ENCODE measurements around the gene ARHGAP10. TPM values are rescaled to one million over a fixed set of nuclear protein-coding genes. Genes with fewer than 3 reads are reported as not detected.
A peak's percentile ranks its signal among the peaks of the same experiment; 100 is the strongest.
"Not testable (repeated sequence)": the region's sequence is repeated elsewhere in the genome, so short reads cannot be mapped to it uniquely, and the experiment has no call there.

ARHGAP10 gene
- total RNA-seq, 3 donors from 2014 or later, result 4.3 to 5.9 (median 5.3) TPM

DNA sequence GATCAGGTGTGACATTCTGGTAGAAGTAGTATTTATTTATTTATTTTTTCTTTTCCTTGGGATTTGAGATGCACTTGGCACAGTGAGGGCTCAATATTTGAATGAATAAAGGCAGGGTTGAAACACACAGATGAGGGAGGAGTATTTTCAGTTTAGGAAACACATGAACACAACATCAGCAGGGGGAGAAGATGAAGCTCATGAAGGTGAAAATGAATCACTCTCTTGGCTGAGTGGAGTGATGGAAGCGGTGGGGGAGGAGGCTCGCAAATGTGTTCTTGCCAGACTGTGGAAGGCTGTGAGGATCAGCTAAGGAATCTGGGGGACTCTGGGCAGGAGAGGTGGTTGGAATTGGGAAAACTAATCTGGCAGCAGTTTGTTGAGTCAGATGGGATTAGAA is 55.3 kb downstream of the ARHGAP10 start:
- Mint-ChIP-seq H3K9me3 (no peaks in the 10 kb centered on the region), H3K36me3 (ENCODE audit: insufficient read depth) (no peaks in the 10 kb centered on the region), H3K4me1 (ENCODE audit: low read depth) (peaks cover 17% of the 10 kb centered on the region), H3K4me3 (no peak overlapping the region), H3K27me3 (ENCODE audit: low read depth) (no peaks in the 10 kb centered on the region)
- ATAC-seq, result no peak
- no peak for DNase-seq

DNA sequence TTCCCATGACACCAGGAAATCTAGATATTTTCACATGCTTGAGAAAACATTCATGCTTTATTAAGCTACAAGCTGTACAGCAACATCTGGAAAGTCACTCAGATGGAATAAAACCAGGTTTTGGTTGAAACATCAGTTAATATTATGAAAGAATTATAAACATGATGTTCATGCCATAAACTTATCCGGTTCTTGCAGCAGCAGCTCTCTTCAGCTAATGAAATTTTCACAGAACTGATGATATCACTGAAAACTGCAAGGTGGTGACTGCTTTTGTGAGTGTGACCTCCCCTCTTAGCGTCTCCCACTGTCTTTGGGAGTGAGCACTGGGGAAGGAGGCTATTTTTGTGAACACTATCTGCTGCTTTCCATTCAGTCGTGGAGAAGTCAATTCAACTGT is 56.9 kb downstream of the ARHGAP10 start:
- ATAC-seq (no peak), DNase-seq (no peak)
- H3K36me3 Mint-ChIP-seq (ENCODE audit: insufficient read depth), result no peaks in the 10 kb centered on the region
- no peak overlapping the region for H3K4me3 Mint-ChIP-seq
- no peaks in the 10 kb centered on the region for H3K9me3 Mint-ChIP-seq
- peaks cover 31% of the 10 kb centered on the region for H3K4me1 Mint-ChIP-seq (ENCODE audit: low read depth)
- no peaks in the 10 kb centered on the region for H3K27me3 Mint-ChIP-seq (ENCODE audit: low read depth)

DNA sequence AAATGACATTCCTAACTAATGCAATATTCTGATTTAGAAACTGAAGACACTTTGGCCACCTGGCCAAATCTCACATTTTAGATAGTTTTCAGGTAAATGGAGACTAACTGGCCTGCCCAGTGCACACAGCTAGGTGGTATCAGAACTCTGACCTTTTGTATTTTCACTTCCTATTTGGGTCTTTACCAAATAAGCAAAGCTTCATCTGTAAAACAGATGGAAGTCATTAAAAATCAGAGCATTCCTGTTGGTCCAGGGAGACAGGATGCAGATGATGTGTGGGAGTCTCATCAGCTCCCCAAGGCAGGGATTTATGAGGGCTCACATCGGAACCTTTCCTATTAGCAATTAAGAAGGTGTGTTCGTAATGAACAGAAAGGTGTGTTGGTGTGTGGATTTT is 57.7 kb downstream of the ARHGAP10 start:
- H3K9me3 Mint-ChIP-seq, result no peaks in the 10 kb centered on the region
- H3K36me3 Mint-ChIP-seq (ENCODE audit: insufficient read depth), result no peaks in the 10 kb centered on the region
- ATAC-seq, result no peak
- H3K27me3 Mint-ChIP-seq (ENCODE audit: low read depth), result no peaks in the 10 kb centered on the region
- H3K4me1 Mint-ChIP-seq (ENCODE audit: low read depth), result peaks cover 39% of the 10 kb centered on the region
- H3K4me3 Mint-ChIP-seq, result no peak overlapping the region
- DNase-seq, result no peak

DNA sequence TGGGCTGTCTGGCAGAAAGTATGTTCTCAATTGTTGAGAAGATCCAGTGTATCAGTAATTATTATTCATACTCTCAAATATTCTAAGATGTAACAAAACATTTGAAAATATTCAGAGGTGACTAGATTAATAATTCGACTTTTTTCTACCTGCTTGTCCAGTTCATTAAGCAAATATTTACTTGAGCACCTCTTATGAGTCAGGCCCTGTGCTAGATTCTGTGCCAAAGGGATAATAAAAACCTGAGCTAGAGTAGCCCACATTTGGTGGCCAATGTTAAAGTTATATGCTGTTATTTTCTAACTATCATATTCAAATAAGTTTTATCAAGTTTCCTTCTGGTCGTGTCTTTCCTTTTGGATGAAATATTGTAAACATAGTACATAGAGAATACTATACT is 58.5 kb downstream of the ARHGAP10 start:
- no peak for ATAC-seq
- H3K36me3 Mint-ChIP-seq (ENCODE audit: insufficient read depth), result no peaks in the 10 kb centered on the region
- peaks cover 43% of the 10 kb centered on the region for H3K4me1 Mint-ChIP-seq (ENCODE audit: low read depth)
- no peak for DNase-seq
- no peaks in the 10 kb centered on the region for H3K27me3 Mint-ChIP-seq (ENCODE audit: low read depth)
- no peak overlapping the region for H3K4me3 Mint-ChIP-seq
- H3K9me3 Mint-ChIP-seq, result no peaks in the 10 kb centered on the region

DNA sequence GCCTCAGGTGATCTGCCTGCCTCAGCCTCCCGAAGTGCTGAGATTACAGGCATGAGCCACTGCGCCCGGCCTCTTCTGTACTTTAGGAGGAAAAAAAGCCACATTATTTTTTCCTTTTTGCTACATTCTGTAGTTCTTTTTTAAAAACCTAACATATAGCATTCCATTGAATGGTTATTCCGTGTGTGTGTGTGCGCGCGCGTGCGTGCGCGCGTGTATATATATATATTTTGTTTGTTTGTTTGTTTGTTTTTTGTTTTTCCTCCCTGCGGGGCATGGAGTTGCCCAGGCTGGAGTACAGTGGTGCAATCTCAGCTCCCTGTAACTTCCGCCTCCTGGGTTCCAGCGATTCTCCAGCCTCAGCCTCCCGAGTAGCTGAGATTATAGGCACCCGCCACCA is 59.5 kb downstream of the ARHGAP10 start:
- DNase-seq, result no peak
- no peaks in the 10 kb centered on the region for H3K36me3 Mint-ChIP-seq (ENCODE audit: insufficient read depth)

DNA sequence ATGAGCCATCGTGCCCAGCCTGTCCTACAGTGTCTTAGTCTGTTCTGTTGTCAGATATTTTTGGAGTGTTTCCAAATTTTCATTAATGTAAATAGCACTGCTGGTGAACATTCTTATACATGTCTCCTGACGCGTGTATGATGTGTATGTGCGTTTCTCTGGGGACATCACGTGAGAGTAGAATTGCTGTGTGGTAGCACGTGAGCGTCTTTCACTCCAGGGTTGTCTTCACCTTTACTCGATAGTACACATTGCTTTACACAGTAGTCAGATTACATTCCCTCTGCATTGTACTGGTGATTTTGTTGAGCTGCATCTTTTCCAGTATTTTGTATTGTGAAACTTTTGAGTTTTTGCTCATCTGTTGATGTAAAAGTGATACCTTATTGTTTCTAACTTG is 60.0 kb downstream of the ARHGAP10 start:
- Mint-ChIP-seq H3K27me3 (ENCODE audit: low read depth) (no peaks in the 10 kb centered on the region), H3K9me3 (no peaks in the 10 kb centered on the region), H3K4me1 (ENCODE audit: low read depth) (peaks cover 37% of the 10 kb centered on the region), H3K4me3 (peak overlapping the region; percentile 76), H3K36me3 (ENCODE audit: insufficient read depth) (no peaks in the 10 kb centered on the region)
- ATAC-seq (no peak), DNase-seq (no peak)

More for the DNA sequence above, 59.5 kb downstream of the ARHGAP10 start:
- no peak for ATAC-seq
- peaks cover 37% of the 10 kb centered on the region for H3K4me1 Mint-ChIP-seq (ENCODE audit: low read depth)
- no peaks in the 10 kb centered on the region for H3K9me3 Mint-ChIP-seq
- no peaks in the 10 kb centered on the region for H3K27me3 Mint-ChIP-seq (ENCODE audit: low read depth)
- H3K4me3 Mint-ChIP-seq, result no peak overlapping the region

DNA sequence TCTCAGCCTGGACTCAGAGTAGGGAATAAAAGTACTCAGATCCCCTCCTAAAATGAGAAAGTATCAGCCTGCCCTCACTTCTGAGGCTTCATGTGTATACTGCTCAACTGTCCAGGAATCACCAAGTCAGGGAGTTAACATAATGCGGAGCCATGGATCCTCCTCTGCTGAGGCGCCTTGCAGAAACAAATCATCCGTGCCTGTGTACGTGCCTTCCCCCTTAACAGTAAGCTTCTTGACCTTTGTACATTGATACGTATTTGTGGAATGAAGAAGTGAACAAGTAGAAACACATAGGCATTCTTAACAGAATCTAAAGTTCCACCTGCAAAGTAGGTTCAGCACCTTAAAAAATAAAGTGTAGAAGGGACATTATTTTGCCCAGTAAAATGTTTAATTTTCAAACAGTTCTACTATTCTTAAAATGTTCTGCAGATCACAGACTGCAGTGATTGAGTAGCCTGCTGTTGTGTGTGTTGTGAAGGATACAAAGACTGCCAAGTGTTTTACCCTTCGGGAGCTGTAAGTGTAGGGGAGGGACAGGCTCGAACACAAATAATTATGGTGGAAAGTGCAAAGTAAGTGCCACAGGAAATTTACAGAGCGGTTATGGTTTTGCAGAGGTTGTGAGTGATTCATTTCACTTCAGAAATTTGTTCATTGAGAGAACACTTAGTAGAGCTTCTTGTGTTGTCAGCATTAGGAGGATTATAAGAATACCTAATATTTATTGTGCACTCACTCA is 61.9 kb downstream of the ARHGAP10 start:
- DNase-seq (no peak), ATAC-seq (peak; percentile 53 to 70)
- Mint-ChIP-seq H3K4me1 (ENCODE audit: low read depth) (peaks cover 37% of the 10 kb centered on the region), H3K9me3 (no peaks in the 10 kb centered on the region), H3K36me3 (ENCODE audit: insufficient read depth) (no peaks in the 10 kb centered on the region), H3K4me3 (peak overlapping the region; percentile 5), H3K27me3 (ENCODE audit: low read depth) (no peaks in the 10 kb centered on the region)

DNA sequence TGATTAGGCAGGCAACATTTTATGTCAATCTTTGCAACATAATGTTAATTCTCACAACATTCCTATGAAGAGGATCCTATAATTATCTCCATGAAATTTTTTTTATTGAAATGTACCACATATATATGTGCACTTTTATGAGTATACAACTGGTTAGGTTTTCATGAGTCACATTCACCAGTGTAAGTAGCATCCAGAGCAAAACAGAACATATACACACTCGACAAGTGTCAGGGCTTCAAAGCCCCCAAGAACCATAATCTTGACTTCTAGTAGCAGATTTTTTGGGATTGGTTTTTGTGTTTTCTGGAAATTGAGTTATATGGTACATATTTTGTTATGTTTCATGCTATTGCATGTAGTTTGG is 62.4 kb downstream of the ARHGAP10 start:
- DNase-seq (no peak), ATAC-seq (peak; percentile 69 to 79)
- Mint-ChIP-seq H3K27me3 (ENCODE audit: low read depth) (no peaks in the 10 kb centered on the region), H3K4me1 (ENCODE audit: low read depth) (peaks cover 39% of the 10 kb centered on the region), H3K36me3 (ENCODE audit: insufficient read depth) (no peaks in the 10 kb centered on the region), H3K4me3 (no peak overlapping the region), H3K9me3 (no peaks in the 10 kb centered on the region)

DNA sequence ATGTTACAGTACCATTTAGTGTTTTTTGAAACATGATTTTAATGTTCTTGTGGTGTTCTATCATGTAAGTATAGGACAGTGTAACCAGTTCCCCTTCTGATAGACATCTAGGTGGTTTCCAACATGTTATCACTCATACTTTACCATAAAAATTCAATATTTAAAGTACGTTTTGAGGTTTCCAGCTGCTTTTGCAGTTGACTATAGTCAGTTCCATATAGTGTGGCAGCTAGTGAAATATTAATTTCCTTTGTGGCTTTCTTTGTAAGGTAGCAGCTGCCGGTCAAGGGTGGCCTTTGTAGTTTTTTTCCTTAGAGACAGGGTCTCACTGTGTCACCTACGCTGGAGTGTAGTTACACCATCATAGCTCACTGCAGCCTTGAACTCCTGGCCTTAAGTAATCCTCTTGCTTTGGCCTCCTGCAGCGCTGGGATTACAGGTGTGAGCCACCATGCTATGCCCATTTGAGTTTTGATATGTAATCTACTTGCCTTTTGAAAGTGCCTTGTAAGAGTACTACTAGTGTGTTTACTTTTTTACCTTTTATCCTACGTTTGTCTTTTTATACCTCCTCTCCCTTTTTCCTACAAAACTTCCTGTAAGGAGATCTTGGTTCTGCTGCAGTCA is 63.0 kb downstream of the ARHGAP10 start:
- no peak for DNase-seq
- Mint-ChIP-seq H3K4me1 (ENCODE audit: low read depth) (peaks cover 44% of the 10 kb centered on the region), H3K4me3 (no peak overlapping the region), H3K27me3 (ENCODE audit: low read depth) (peaks cover under 1% of the 10 kb centered on the region), H3K36me3 (ENCODE audit: insufficient read depth) (no peaks in the 10 kb centered on the region), H3K9me3 (no peaks in the 10 kb centered on the region)
- ATAC-seq, result peak; percentile 59 to 65

DNA sequence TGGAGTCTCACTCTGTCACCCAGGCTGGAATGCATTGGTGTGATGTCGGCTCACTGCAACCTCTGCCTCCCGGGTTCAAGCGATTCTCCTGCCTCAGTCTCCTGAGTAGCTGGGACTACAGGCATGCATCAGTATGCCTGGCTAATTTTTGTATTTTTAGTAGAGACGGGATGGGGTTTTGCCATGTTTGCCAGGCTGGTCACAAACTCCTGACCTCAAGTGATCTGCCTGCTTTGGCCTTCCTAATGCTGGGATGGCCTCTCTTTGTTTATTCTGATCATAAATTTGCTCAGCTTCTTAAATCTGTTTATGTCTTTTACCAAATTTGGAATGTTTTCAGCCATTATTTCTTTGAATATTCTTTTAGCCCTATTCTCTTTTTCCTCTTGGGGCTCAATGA is 67.2 kb downstream of the ARHGAP10 start:
- not testable (repeated sequence) for H3K9me3 Mint-ChIP-seq; H3K27me3 Mint-ChIP-seq (ENCODE audit: low read depth); ATAC-seq; H3K4me3 Mint-ChIP-seq; H3K36me3 Mint-ChIP-seq (ENCODE audit: insufficient read depth); DNase-seq
- peaks cover 33% of the 10 kb centered on the region for H3K4me1 Mint-ChIP-seq (ENCODE audit: low read depth)

DNA sequence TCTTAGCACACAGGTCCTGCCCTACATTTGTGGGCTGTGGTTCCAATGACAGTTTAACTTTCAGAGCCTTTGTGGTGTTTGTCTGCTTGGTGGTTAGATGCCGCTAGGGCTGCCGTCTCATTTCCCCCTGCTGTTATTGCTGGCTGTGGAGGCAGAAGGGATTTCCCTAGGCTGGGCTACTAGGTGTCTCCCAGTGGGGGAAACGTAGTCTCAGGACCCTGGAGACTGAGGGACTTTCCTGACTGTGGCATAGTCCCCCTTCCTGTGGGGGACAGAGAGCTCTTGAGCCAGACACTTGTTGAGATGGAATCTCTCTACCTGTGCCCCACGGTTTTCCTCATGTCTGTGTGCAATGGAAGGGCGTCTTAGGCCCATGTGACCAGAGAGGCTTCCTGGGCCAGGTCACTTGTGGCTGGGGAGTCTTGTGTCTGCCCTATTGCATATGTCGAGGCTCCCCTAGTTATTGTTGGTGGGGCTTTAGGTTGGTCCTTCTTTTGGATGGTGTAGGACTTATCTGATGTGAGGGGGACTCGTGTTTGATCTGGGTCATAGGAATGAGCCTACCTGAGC is 68.2 kb downstream of the ARHGAP10 start:
- Mint-ChIP-seq H3K4me1 (ENCODE audit: low read depth) (peaks cover 23% of the 10 kb centered on the region), H3K9me3 (no peaks in the 10 kb centered on the region), H3K27me3 (ENCODE audit: low read depth) (peaks cover 3% of the 10 kb centered on the region), H3K4me3 (peak overlapping the region; percentile 50), H3K36me3 (ENCODE audit: insufficient read depth) (no peaks in the 10 kb centered on the region)
- ATAC-seq (peak; percentile 94 to 96), DNase-seq (peak; percentile 29)

DNA sequence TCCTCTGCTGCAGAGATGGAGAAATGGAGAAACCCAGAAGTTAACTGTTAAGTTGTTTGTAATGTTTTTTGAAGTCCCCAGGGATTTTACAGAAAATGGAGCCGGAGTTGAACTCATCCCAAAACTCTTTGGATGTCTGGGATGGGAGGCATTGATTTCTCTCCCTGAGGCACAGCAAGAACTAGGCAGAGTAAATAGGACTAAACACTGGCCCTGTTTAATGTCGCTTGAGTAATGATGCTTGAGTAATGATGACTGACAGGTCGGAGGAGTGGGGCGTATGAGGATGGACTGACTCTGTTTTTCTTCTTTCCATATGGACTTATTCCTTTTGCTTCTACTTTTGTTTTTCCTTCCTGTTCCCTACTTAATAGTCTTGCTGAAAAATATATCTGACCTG is 69.9 kb downstream of the ARHGAP10 start:
- H3K27me3 Mint-ChIP-seq (ENCODE audit: low read depth), result peaks cover 3% of the 10 kb centered on the region
- H3K9me3 Mint-ChIP-seq, result no peaks in the 10 kb centered on the region
- ATAC-seq (no peak), DNase-seq (no peak)
- no peak overlapping the region for H3K4me3 Mint-ChIP-seq
- no peaks in the 10 kb centered on the region for H3K36me3 Mint-ChIP-seq (ENCODE audit: insufficient read depth)
- H3K4me1 Mint-ChIP-seq (ENCODE audit: low read depth), result peaks cover 19% of the 10 kb centered on the region

DNA sequence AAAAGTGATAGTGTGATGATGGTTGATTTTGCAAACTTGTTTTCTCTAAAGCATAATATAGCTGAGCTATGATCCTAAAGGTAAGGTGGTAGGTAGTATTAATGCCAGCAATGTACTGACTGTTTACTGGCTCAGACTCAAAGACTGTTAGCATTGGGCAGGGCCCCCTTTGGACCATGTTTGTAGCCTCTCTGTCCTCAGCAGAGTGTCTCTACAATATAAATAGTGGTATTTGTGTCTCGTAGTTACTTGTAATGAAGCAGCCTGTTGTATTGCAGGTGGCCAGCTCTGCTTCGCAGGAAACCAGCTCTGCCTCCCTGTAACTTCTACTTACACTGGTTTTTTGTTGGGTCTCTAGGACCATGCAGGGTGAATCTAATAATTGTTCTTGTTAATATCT is 70.5 kb downstream of the ARHGAP10 start:
- no peaks in the 10 kb centered on the region for H3K36me3 Mint-ChIP-seq (ENCODE audit: insufficient read depth)
- ATAC-seq, result no peak
- peaks cover 3% of the 10 kb centered on the region for H3K27me3 Mint-ChIP-seq (ENCODE audit: low read depth)
- DNase-seq, result no peak
- H3K4me3 Mint-ChIP-seq, result no peak overlapping the region
- peaks cover 19% of the 10 kb centered on the region for H3K4me1 Mint-ChIP-seq (ENCODE audit: low read depth)
- H3K9me3 Mint-ChIP-seq, result no peaks in the 10 kb centered on the region

DNA sequence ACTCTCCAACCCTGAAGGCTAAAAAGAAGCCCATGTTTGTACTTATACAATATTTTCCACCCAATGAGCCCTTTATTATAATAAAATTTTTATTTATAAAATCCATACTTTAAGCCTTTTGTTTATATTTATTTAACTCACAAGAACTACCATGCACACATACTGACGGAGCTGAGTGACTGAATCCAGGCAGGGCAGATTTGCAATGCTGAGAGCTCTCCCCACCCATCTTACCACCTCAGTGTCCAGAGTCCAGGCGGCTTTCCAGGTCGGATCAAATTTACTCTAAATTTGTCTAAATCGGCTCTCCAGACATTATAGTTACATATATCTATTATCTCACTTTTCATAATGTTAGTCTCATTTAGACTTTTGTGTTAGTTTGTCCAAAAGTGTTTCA is 74.1 kb downstream of the ARHGAP10 start:
- no peaks in the 10 kb centered on the region for H3K27me3 Mint-ChIP-seq (ENCODE audit: low read depth)
- H3K9me3 Mint-ChIP-seq, result no peaks in the 10 kb centered on the region
- no peak for ATAC-seq
- peaks cover 10% of the 10 kb centered on the region for H3K4me1 Mint-ChIP-seq (ENCODE audit: low read depth)
- H3K4me3 Mint-ChIP-seq, result no peak overlapping the region
- no peak for DNase-seq
- no peaks in the 10 kb centered on the region for H3K36me3 Mint-ChIP-seq (ENCODE audit: insufficient read depth)

DNA sequence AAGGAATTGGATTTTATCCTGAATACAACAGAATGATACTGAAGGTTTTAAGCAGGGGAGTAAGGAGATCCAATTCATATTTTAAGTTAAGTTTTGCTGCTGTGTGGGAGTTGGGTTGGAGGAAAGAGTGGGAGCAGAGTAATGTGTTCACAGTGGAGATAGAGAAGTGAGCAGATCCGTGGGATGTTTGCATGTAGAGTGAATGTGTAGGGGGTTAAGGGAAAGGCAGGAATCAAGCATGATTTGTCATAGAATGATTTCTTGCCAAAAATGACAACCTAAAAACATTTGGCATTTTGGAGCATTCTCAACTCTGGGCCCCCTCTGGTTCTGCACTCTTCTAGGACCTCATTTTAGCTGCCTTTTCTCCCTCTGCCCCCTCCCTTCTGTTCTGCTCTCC is 76.6 kb downstream of the ARHGAP10 start:
- Mint-ChIP-seq H3K9me3 (no peaks in the 10 kb centered on the region), H3K36me3 (ENCODE audit: insufficient read depth) (no peaks in the 10 kb centered on the region), H3K4me1 (ENCODE audit: low read depth) (peaks cover 6% of the 10 kb centered on the region), H3K4me3 (no peak overlapping the region), H3K27me3 (ENCODE audit: low read depth) (no peaks in the 10 kb centered on the region)
- DNase-seq (no peak), ATAC-seq (no peak)

Data from activated T-cell treated with anti-CD3 and anti-CD28 coated beads, Interleukin-2, amount 50 U/mL, for 4 hours (primary cell).